SK-N-MC (cell line): Measurements from ENCODE around the gene BCAR3.

Experiments
- DNase-seq: peaks from one replicate; pipeline ENCODE4 v3.0.0-alpha.2; 2011; ENCODE audit warnings: low read depth, low spot score
- H3K27ac ChIP-seq: fragments of 200-600 bp; sonication (generic); 2 replicates; pipeline ENCODE4 v1.5.1; 2016; ENCODE audit warnings: mixed run types
- H3K36me3 ChIP-seq: fragments of 200-600 bp; sonication (generic); 2 replicates; pipeline ENCODE4 v1.6.1; 2017; ENCODE audit warnings: antibody characterized with exemption, low read length, mixed read lengths; ENCODE audit not compliant: insufficient read depth
- H3K4me3 ChIP-seq: fragments of 200-600 bp; sonication (generic); 2 replicates; pipeline ENCODE4 v1.5.1; 2016
- H3K9ac ChIP-seq: fragments of 200-600 bp; sonication (generic); 2 replicates; pipeline ENCODE4 v1.8.0; 2017; ENCODE audit warnings: mixed run types, mixed read lengths; ENCODE audit not compliant: insufficient read length
- H3K9me3 ChIP-seq: fragments of 200-600 bp; sonication (generic); 2 replicates; pipeline ENCODE4 v1.6.1; 2017; ENCODE audit warnings: low read depth, mild to moderate bottlenecking, antibody characterized with exemption, low read length, moderate library complexity, mixed read lengths
- EZH2 ChIP-seq: fragments of 200-600 bp; sonication (generic); IDR thresholded peaks from one replicate; pipeline ENCODE4 v1.6.1; 2017; ENCODE audit warnings: antibody characterized with exemption
- FOXP2 ChIP-seq: optimal IDR thresholded peaks from 2 replicates; pipeline ENCODE3; 2011; ENCODE audit warnings: mild to moderate bottlenecking, moderate library complexity; ENCODE audit not compliant: insufficient read depth; ENCODE audit errors: extremely low read length, control extremely low read depth
- POLR2AphosphoS5 ChIP-seq: IDR thresholded peaks from 2 replicates; pipeline ENCODE4 v1.6.1; 2012; ENCODE audit warnings: mild to moderate bottlenecking, low read depth, low read length, borderline replicate concordance

Gene BCAR3

GRCh38 chr1:93681101-93681988, at the start of gene BCAR3:
BCAR3 (minus strand) TSS chr1:93681837; CDS start chr1:93674930, 6,907 bp downstream.
- Histone ChIP-seq H3K4me3 (peak within 1 kb of the TSS; percentile 77), H3K27ac (no peak within 1 kb of the TSS), H3K9ac (no peak within 1 kb of the TSS), H3K9me3 (no peaks in the 10 kb centered on the region), H3K36me3 (no peaks in the 10 kb centered on the region)
- TF ChIP-seq FOXP2 (no peak), EZH2 (peak; percentile 84), POLR2AphosphoS5 (no peak)
- DNase-seq, result no peak

- H3K27ac ChIP-seq, result no peak overlapping the region
- H3K9me3 ChIP-seq, result no peaks in the 10 kb centered on the region
- H3K4me3 ChIP-seq, result no peak overlapping the region
- no peaks in the 10 kb centered on the region for H3K36me3 ChIP-seq
- no peak for DNase-seq
- no peak overlapping the region for H3K9ac ChIP-seq
- TF ChIP-seq EZH2, result no peak
- no peak for TF ChIP-seq POLR2AphosphoS5
- TF ChIP-seq FOXP2, result no peak
These were observed 49.0 kb upstream of the BCAR3 start for GRCh38 chr1:93730621-93731020.

GRCh38 chr1:93729906-93730305, 48.3 kb upstream of the BCAR3 start:
- no peak for DNase-seq
- H3K4me3 ChIP-seq, result no peak overlapping the region
- TF ChIP-seq EZH2 (no peak), POLR2AphosphoS5 (no peak), FOXP2 (no peak)

GRCh38 chr1:93729502-93729901, 47.9 kb upstream of the BCAR3 start:
- H3K36me3 ChIP-seq, result no peaks in the 10 kb centered on the region
- H3K27ac ChIP-seq, result no peak overlapping the region
- no peak for TF ChIP-seq EZH2
- no peak for TF ChIP-seq FOXP2
- TF ChIP-seq POLR2AphosphoS5, result no peak
- H3K4me3 ChIP-seq, result no peak overlapping the region
- no peaks in the 10 kb centered on the region for H3K9me3 ChIP-seq
- no peak for DNase-seq
- H3K9ac ChIP-seq, result no peak overlapping the region

More at GRCh38 chr1:93729906-93730305, 48.3 kb upstream of the BCAR3 start:
- Histone ChIP-seq H3K27ac (no peak overlapping the region), H3K9me3 (no peaks in the 10 kb centered on the region), H3K36me3 (no peaks in the 10 kb centered on the region), H3K9ac (no peak overlapping the region)

- H3K4me3 ChIP-seq, result no peak overlapping the region
- DNase-seq, result no peak
These were observed 47.0 kb upstream of the BCAR3 start for GRCh38 chr1:93728480-93729131.

GRCh38 chr1:93723733-93724270, 42.2 kb upstream of the BCAR3 start:
- Histone ChIP-seq H3K36me3 (no peaks in the 10 kb centered on the region), H3K27ac (no peak overlapping the region), H3K9ac (no peak overlapping the region), H3K9me3 (no peaks in the 10 kb centered on the region), H3K4me3 (no peak overlapping the region)
- no peak for TF ChIP-seq EZH2
- TF ChIP-seq FOXP2, result no peak
- TF ChIP-seq POLR2AphosphoS5, result no peak
- DNase-seq, result no peak

More at GRCh38 chr1:93728480-93729131, 47.0 kb upstream of the BCAR3 start:
- TF ChIP-seq POLR2AphosphoS5, result no peak
- no peak for TF ChIP-seq FOXP2
- no peak for TF ChIP-seq EZH2
- Histone ChIP-seq H3K36me3 (no peaks in the 10 kb centered on the region), H3K27ac (no peak overlapping the region), H3K9me3 (no peaks in the 10 kb centered on the region), H3K9ac (no peak overlapping the region)

GRCh38 chr1:93723110-93723509, 41.5 kb upstream of the BCAR3 start:
- Histone ChIP-seq H3K27ac (no peak overlapping the region), H3K36me3 (no peaks in the 10 kb centered on the region), H3K9me3 (no peaks in the 10 kb centered on the region), H3K4me3 (no peak overlapping the region), H3K9ac (no peak overlapping the region)
- no peak for DNase-seq
- TF ChIP-seq POLR2AphosphoS5, result no peak
- TF ChIP-seq FOXP2, result no peak
- no peak for TF ChIP-seq EZH2

GRCh38 chr1:93722081-93723031, 40.7 kb upstream of the BCAR3 start:
- no peak overlapping the region for H3K9ac ChIP-seq
- H3K36me3 ChIP-seq, result no peaks in the 10 kb centered on the region
- no peak overlapping the region for H3K4me3 ChIP-seq
- no peak for DNase-seq
- TF ChIP-seq EZH2 (no peak), POLR2AphosphoS5 (no peak), FOXP2 (no peak)
- no peak overlapping the region for H3K27ac ChIP-seq
- no peaks in the 10 kb centered on the region for H3K9me3 ChIP-seq
